GM23338 (cell line): ENCODE data around the gene MUC5B. TPM values are rescaled to one million over a fixed set of nuclear protein-coding genes. Genes with fewer than 3 reads are reported as not detected.
A peak's percentile ranks its signal among the peaks of the same experiment; 100 is the strongest.

Experiments used
- ATAC-seq: fragments of 200-7000 bp; cut with Tn5 transposase; 3 replicates; pipeline ENCODE4 v1.9.1; 2020
- DNase-seq: peaks from one replicate; pipeline ENCODE4 v3.0.0-alpha.2; 2015; ENCODE audit warnings: low spot score
- H2AFZ ChIP-seq: fragments of 200-600 bp; sonication (generic); 2 replicates; pipeline ENCODE4 v1.8.0; 2016; ENCODE audit warnings: antibody characterized with exemption, mild to moderate bottlenecking, moderate library complexity
- H3F3A ChIP-seq: fragments of 200-600 bp; sonication (generic); replicated peaks from 2 replicates; pipeline ENCODE4 v1.8.0; 2017; ENCODE audit warnings: antibody characterized with exemption, mixed run types, low read depth
- H3K27ac ChIP-seq: fragments of 200-600 bp; sonication (generic); 2 replicates; pipeline ENCODE4 v1.6.1; 2016; ENCODE audit warnings: low read depth
- H3K27me3 ChIP-seq: fragments of 200-600 bp; sonication (generic); 2 replicates; pipeline ENCODE4 v1.8.0; 2016; ENCODE audit warnings: mild to moderate bottlenecking, mixed run types, moderate library complexity; ENCODE audit not compliant: insufficient read depth
- H3K36me3 ChIP-seq: fragments of 200-600 bp; sonication (generic); 2 replicates; pipeline ENCODE4 v1.8.0; 2016; ENCODE audit warnings: mild to moderate bottlenecking; ENCODE audit not compliant: insufficient read depth
- H3K4me1 ChIP-seq: fragments of 200-600 bp; sonication (generic); 2 replicates; pipeline ENCODE4 v1.8.0; 2016; ENCODE audit warnings: mild to moderate bottlenecking, moderate library complexity; ENCODE audit not compliant: insufficient read depth
- H3K4me2 ChIP-seq: fragments of 200-600 bp; sonication (generic); 2 replicates; pipeline ENCODE4 v1.7.1; 2017; ENCODE audit warnings: mixed run types
- H3K4me3 ChIP-seq: fragments of 200-600 bp; sonication (generic); 2 replicates; pipeline ENCODE4 v1.6.1; 2016; ENCODE audit warnings: mixed run types
- H3K79me2 ChIP-seq: fragments of 200-600 bp; sonication (generic); replicated peaks from 2 replicates; pipeline ENCODE4 v1.8.0; 2017; ENCODE audit warnings: mild to moderate bottlenecking; ENCODE audit not compliant: insufficient read depth
- H3K9me2 ChIP-seq: fragments of 200-600 bp; sonication (generic); 2 replicates; pipeline ENCODE4 v1.8.0; 2017; ENCODE audit not compliant: insufficient read depth
- H4K20me1 ChIP-seq: fragments of 200-600 bp; sonication (generic); replicated peaks from 2 replicates; pipeline ENCODE4 v1.8.0; 2017; ENCODE audit warnings: mild to moderate bottlenecking; ENCODE audit not compliant: insufficient read depth
- H3K27ac Mint-ChIP-seq: 2 replicates; pipeline ENCODE4 v1.8.0; 2020; ENCODE audit warnings: inconsistent platforms, mild to moderate bottlenecking, moderate library complexity, mixed read lengths
- H3K27me3 Mint-ChIP-seq: 3 replicates; pipeline ENCODE4 v1.8.0; 2022; ENCODE audit warnings: low read depth, mild to moderate bottlenecking, moderate library complexity, mixed read lengths, inconsistent platforms; ENCODE audit not compliant: insufficient read depth, poor library complexity
- H3K36me3 Mint-ChIP-seq: 3 replicates; pipeline ENCODE4 v1.8.0; 2021; ENCODE audit warnings: low read depth, mild to moderate bottlenecking, inconsistent platforms, moderate library complexity, mixed read lengths
- H3K4me1 Mint-ChIP-seq: 3 replicates; pipeline ENCODE4 v1.8.0; 2020; ENCODE audit warnings: mild to moderate bottlenecking, inconsistent platforms, mixed read lengths
- H3K4me3 Mint-ChIP-seq: 3 replicates; pipeline ENCODE4 v1.8.0; 2021; ENCODE audit warnings: moderate library complexity, mild to moderate bottlenecking, inconsistent platforms, mixed read lengths
- H3K9me3 Mint-ChIP-seq: 3 replicates; pipeline ENCODE4 v1.8.0; 2020; ENCODE audit warnings: moderate library complexity, mild to moderate bottlenecking, inconsistent platforms, mixed read lengths
- CREB1 ChIP-seq: fragments of 250-450 bp; sonication (Bioruptor Pico); IDR thresholded peaks from 2 replicates; pipeline ENCODE4 v1.5.0; 2020; ENCODE audit warnings: low read depth, mild to moderate bottlenecking, moderate library complexity
- ETS1 ChIP-seq: IDR thresholded peaks from 2 replicates; pipeline ENCODE4 v1.6.1; 2016; ENCODE audit warnings: antibody characterized with exemption
- JUNB ChIP-seq: IDR thresholded peaks from one replicate; pipeline ENCODE4 v1.6.1; 2016; ENCODE audit warnings: antibody characterized with exemption; ENCODE audit not compliant: unreplicated experiment
- POLR2AphosphoS5 ChIP-seq: IDR thresholded peaks from 2 replicates; pipeline ENCODE4 v1.6.1; 2016; ENCODE audit warnings: antibody characterized with exemption, low read depth
- REST ChIP-seq: IDR thresholded peaks from one replicate; pipeline ENCODE4 v1.6.1; 2018; ENCODE audit warnings: antibody characterized with exemption; ENCODE audit not compliant: unreplicated experiment
- STAT1 ChIP-seq: IDR thresholded peaks from one replicate; pipeline ENCODE4 v1.6.1; 2016; ENCODE audit warnings: antibody characterized with exemption; ENCODE audit not compliant: unreplicated experiment
- ZNF331 ChIP-seq: fragments of 250-450 bp; sonication (Bioruptor Pico); IDR thresholded peaks from 2 replicates; pipeline ENCODE4 v1.5.0; 2020; ENCODE audit warnings: low read depth, mild to moderate bottlenecking, moderate library complexity
- polyA plus RNA-seq: library from polyadenylated mRNA; unstranded; fragments of >200 nt; fragmentation: Nextera tagmentation; extraction: Ambion mirVana; gene quantifications from 2 replicates; pipeline ENCODE4 v1.2.1, GENCODE V29; 2016
- total RNA-seq: library from RNA; depleted of rRNA; stranded (reverse); fragments of >200 nt; shearing (Covaris generic); gene quantifications from 2 replicates; pipeline ENCODE4 v1.2.3, GENCODE V29; 2014
- TF ChIP-seq, protein P1 (sequence below), 2 experiments: fragments of 200-600 bp in 1 of 2; sonication (generic) in 1 of 2; conservative IDR thresholded peaks; 2 replicates each; pipeline versions ENCODE4 v1.5.1 to v1.6.1; 2016 to 2017; ENCODE audit warnings: antibody characterized with exemption in 2 of 2, low read depth in 2 of 2, mild to moderate bottlenecking in 2 of 2, moderate library complexity in 1 of 2

The MUC5B gene
- total and polyA plus RNA-seq, 2 experiments from 2014 or later, result 0.18 to 0.90 TPM

DNA sequence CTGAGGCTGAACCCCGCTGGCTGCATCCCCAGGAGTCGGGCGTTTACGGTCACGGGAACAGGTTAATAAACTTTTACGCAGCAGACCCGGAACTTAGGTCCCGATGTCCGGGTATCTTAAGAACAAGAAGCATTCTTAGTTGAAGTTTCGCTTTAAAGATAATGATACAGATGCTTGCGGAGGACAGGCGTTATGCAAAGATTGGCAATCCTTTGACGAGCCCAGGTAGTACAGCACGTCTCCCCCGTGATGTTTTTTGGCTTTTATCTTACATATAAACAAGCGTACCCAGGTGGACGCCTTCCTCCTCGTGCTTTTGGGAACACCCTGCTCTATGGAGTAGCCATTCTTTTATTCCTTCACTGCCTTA, 87.4 kb downstream of the MUC5B start:
- TF ChIP-seq POLR2AphosphoS5, result no peak
- no peak for TF ChIP-seq JUNB
- TF ChIP-seq REST, result no peak
- TF ChIP-seq ETS1, result no peak
- no peak for TF ChIP-seq CREB1
- no peak for TF ChIP-seq STAT1
- no peak for TF ChIP-seq ZNF331 (CRISPR knock-in tag)
- TF ChIP-seq, protein P1, sequence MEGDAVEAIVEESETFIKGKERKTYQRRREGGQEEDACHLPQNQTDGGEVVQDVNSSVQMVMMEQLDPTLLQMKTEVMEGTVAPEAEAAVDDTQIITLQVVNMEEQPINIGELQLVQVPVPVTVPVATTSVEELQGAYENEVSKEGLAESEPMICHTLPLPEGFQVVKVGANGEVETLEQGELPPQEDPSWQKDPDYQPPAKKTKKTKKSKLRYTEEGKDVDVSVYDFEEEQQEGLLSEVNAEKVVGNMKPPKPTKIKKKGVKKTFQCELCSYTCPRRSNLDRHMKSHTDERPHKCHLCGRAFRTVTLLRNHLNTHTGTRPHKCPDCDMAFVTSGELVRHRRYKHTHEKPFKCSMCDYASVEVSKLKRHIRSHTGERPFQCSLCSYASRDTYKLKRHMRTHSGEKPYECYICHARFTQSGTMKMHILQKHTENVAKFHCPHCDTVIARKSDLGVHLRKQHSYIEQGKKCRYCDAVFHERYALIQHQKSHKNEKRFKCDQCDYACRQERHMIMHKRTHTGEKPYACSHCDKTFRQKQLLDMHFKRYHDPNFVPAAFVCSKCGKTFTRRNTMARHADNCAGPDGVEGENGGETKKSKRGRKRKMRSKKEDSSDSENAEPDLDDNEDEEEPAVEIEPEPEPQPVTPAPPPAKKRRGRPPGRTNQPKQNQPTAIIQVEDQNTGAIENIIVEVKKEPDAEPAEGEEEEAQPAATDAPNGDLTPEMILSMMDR (conservative IDR thresholded peaks at IDR 0.05; ENCODE audit: low read depth in 2 of 2), result no peak
- Mint-ChIP-seq H3K27me3 (peaks cover 15% of the 10 kb centered on the region), H3K4me1 (peaks cover 14% of the 10 kb centered on the region), H3K27ac (peak overlapping the region; percentile 13; the same call in 1 of the 2 replicates), H3K4me3 (peak overlapping the region; percentile 78), H3K9me3 (peaks cover 13% of the 10 kb centered on the region; the same call in 2 of the 3 replicates), H3K36me3 (peaks cover 9% of the 10 kb centered on the region)
- DNase-seq, result no peak
- no peaks in the 10 kb centered on the region for H3F3A ChIP-seq
- H3K79me2 ChIP-seq, result peaks cover 24% of the 10 kb centered on the region
- H3K4me2 ChIP-seq, result peak overlapping the region; percentile 91
- H3K27me3 ChIP-seq, result no peaks in the 10 kb centered on the region; the same call in 1 of the 2 replicates
- peak overlapping the region; percentile 66 for H3K4me3 ChIP-seq
- H2AFZ ChIP-seq, result peak overlapping the region; percentile 95
- H3K9me2 ChIP-seq, result no peaks in the 10 kb centered on the region
- H3K4me1 ChIP-seq, result peaks cover 5% of the 10 kb centered on the region; the same call in 1 of the 2 replicates
- no peaks in the 10 kb centered on the region for H3K36me3 ChIP-seq
- H3K27ac ChIP-seq, result no peak overlapping the region
- 0 out of 2 replicates have a peak, but pooled peaks cover 5% of the 10 kb centered on the region for H4K20me1 ChIP-seq
- ATAC-seq, result no peak
